B cell (primary cell): ENCODE data around the gene OXCT1. TPM values are rescaled to one million over a fixed set of nuclear protein-coding genes. Genes with fewer than 3 reads are reported as not detected.

Experiments
- ATAC-seq: fragments of 200-7000 bp; cut with Tn5 transposase; one replicate; pipeline ENCODE4 v1.10.0; 2021; ENCODE audit warnings: low read depth, mild to moderate bottlenecking, moderate number of reproducible peaks, moderate library complexity
- CTCF ChIA-PET: fragments of 350-600 bp; sonication (Branson Sonifier 250); formaldehyde crosslinking; loops from one replicate; lab custom pipeline; 2021; ENCODE audit warnings: antibody characterized with exemption, inconsistent platforms; lab: Charles Lee
- POLR2A ChIA-PET: fragments of 350-600 bp; sonication (Branson Sonifier 250); formaldehyde crosslinking; loops from one replicate; lab custom pipeline; 2021; ENCODE audit warnings: antibody characterized with exemption; lab: Charles Lee
- DNase-seq: peaks from one replicate; pipeline ENCODE4 v3.0.0; 2013
- H2AFZ ChIP-seq: 2 replicates; pipeline ENCODE4 v1.6.1; 2012; ENCODE audit warnings: mild to moderate bottlenecking, low read depth, low read length; ENCODE audit not compliant: insufficient read depth, poor library complexity, severe bottlenecking
- H3K27ac ChIP-seq, 2 donors: 1 replicate in 1 of 2; 2 replicates in 1 of 2; pipeline ENCODE4 v1.5.1; 2012 to 2013; ENCODE audit warnings: low read length in 2 of 2, mild to moderate bottlenecking in 2 of 2, moderate library complexity in 1 of 2
- H3K27me3 ChIP-seq, 4 experiments: fragments of 200-600 bp in 1 of 4; sonication (generic) in 1 of 4; replicated peaks in 1 of 4; 1 replicate in 2 of 4; 2 replicates in 2 of 4; pipeline versions ENCODE4 v1.6.1 to v1.7.0; 2013 to 2016; ENCODE audit warnings: low read length in 3 of 4, mild to moderate bottlenecking in 2 of 4, mixed read lengths in 1 of 4, moderate library complexity in 1 of 4; ENCODE audit not compliant: insufficient read depth in 4 of 4, control insufficient read depth in 3 of 4; ENCODE audit errors: control extremely low read depth in 1 of 4
- H3K36me3 ChIP-seq, 2 experiments: replicated peaks in 1 of 2; 1 replicate in 1 of 2; 2 replicates in 1 of 2; pipeline versions ENCODE4 v1.6.1 to v1.7.1; 2013; ENCODE audit warnings: low read length in 1 of 2; ENCODE audit not compliant: insufficient read depth in 2 of 2, control insufficient read depth in 1 of 2; ENCODE audit errors: control extremely low read depth in 1 of 2, extremely low read depth in 1 of 2
- H3K4me1 ChIP-seq, 2 donors: fragments of 200-600 bp in 1 of 2; sonication (generic) in 1 of 2; 1 replicate in 1 of 2; 2 replicates in 1 of 2; pipeline versions ENCODE4 v1.5.1 to v1.6.1; 2013 to 2017; ENCODE audit warnings: low read length in 2 of 2; ENCODE audit not compliant: control insufficient read depth in 2 of 2, insufficient read depth in 2 of 2
- H3K4me2 ChIP-seq: replicated peaks from 2 replicates; pipeline ENCODE3; 2012; ENCODE audit warnings: mild to moderate bottlenecking, low read depth, low read length; ENCODE audit not compliant: poor library complexity, severe bottlenecking
- H3K4me3 ChIP-seq, 5 experiments: fragments of 200-600 bp in 1 of 5; sonication (generic) in 1 of 5; 1 replicate in 3 of 5; 2 replicates in 2 of 5; pipeline versions ENCODE4 v1.5.1 to v1.7.0; 2011 to 2016; ENCODE audit warnings: low read length in 4 of 5, mild to moderate bottlenecking in 4 of 5, low read depth in 2 of 5, control low read depth in 1 of 5, moderate library complexity in 1 of 5; ENCODE audit not compliant: insufficient read depth in 1 of 5; ENCODE audit errors: control extremely low read depth in 1 of 5, extremely low read depth in 1 of 5
- H3K79me2 ChIP-seq: fragments of 200-600 bp; sonication (generic); one replicate; pipeline ENCODE4 v1.6.0; 2016; ENCODE audit warnings: low read length; ENCODE audit not compliant: control insufficient read depth, insufficient read depth
- H3K9ac ChIP-seq: fragments of 200-600 bp; sonication (generic); 2 replicates; pipeline ENCODE4 v1.6.1; 2017; ENCODE audit warnings: mild to moderate bottlenecking, low read length, moderate library complexity
- H3K9me3 ChIP-seq, 3 donors: one replicate each; pipeline versions ENCODE4 v1.6.1 to v1.7.1; 2013; ENCODE audit warnings: low read length in 2 of 3; ENCODE audit not compliant: control insufficient read depth in 2 of 3, insufficient read depth in 1 of 3; ENCODE audit errors: control extremely low read depth in 1 of 3
- H4K20me1 ChIP-seq: 2 replicates; pipeline ENCODE4 v1.6.0; 2012; ENCODE audit warnings: mild to moderate bottlenecking, low read length; ENCODE audit not compliant: insufficient read depth, control insufficient read depth, poor library complexity, severe bottlenecking
- H3K27ac Mint-ChIP-seq: one replicate; pipeline ENCODE4 v1.8.0; 2021; ENCODE audit warnings: mixed read lengths
- H3K27me3 Mint-ChIP-seq: one replicate; pipeline ENCODE4 v1.8.0; 2021; ENCODE audit warnings: mixed read lengths
- H3K4me1 Mint-ChIP-seq: one replicate; pipeline ENCODE4 v1.8.0; 2021; ENCODE audit warnings: mixed read lengths
- H3K4me3 Mint-ChIP-seq: one replicate; pipeline ENCODE4 v1.8.0; 2021; ENCODE audit warnings: mixed read lengths
- H3K9me3 Mint-ChIP-seq: one replicate; pipeline ENCODE4 v1.8.0; 2022; ENCODE audit warnings: mixed read lengths; ENCODE audit not compliant: insufficient read depth
- CTCF ChIP-seq: fragments of 200-600 bp; IDR thresholded peaks from one replicate; pipeline ENCODE4 v1.8.0; 2022; ENCODE audit warnings: antibody characterized with exemption, mild to moderate bottlenecking
- EZH2 ChIP-seq: IDR thresholded peaks from 2 replicates; pipeline ENCODE4 v1.6.1; 2012; ENCODE audit warnings: borderline replicate concordance, low read depth, mild to moderate bottlenecking, moderate library complexity, low read length; ENCODE audit not compliant: insufficient read depth, poor library complexity, severe bottlenecking
- WGBS: methylation state at CpG from one replicate; pipeline ENCODE4 v1.1.5; 2013; ENCODE audit warnings: missing lambda C conversion rate; ENCODE audit not compliant: insufficient coverage; 5-methylcytosine and 5-hydroxymethylcytosine counted together
- intact Hi-C: fragments of 100-400 bp; cut with micrococcal nuclease; formaldehyde crosslinking; loops from one replicate; pipeline ENCODE4 v1.10.0; 2022
- polyA plus RNA-seq: library from polyadenylated mRNA; depleted of rRNA; stranded (reverse); fragments of >200 nt; gene quantifications from 2 replicates; pipeline ENCODE4 v1.2.3, GENCODE V29; 2012
- total RNA-seq, 2 donors: library from RNA; stranded (reverse); fragments of 120-200 nt in 1 of 2; gene quantifications; 1 replicate in 1 of 2; 2 replicates in 1 of 2; pipeline versions ENCODE4 v1.2.3 to v1.2.4, GENCODE V29; 2013 to 2022

Gene OXCT1
- total and polyA plus RNA-seq, 2 donors (not counting 1 experiment from before 2014, with no cell fraction given), result 11.0 to 35.6 TPM

GRCh38 chr5:41903892-41904799 lies 33.9 kb upstream of the OXCT1 start, which contains the start of gene RIMOC1:
Gene RIMOC1, plus strand, starts transcription at chr5:41904344. Its CDS starts 24 bp downstream, at chr5:41904368.
- H3K9me3 ChIP-seq, result no peaks in the 10 kb centered on the region

More at GRCh38 chr5:41903892-41904799, 33.9 kb upstream of the OXCT1 start, which contains the start of gene RIMOC1:
- DNase-seq (peak; percentile 98), ATAC-seq (peak; percentile 89)
- peaks cover 15 to 17% of the 10 kb centered on the region in 2 donors for H3K4me1 ChIP-seq
- peak within 1 kb of the TSS; percentile 94 for H3K9ac ChIP-seq
- peaks cover 6% of the 10 kb centered on the region for H4K20me1 ChIP-seq
- peak within 1 kb of the TSS; percentile 96 for H3K4me3 Mint-ChIP-seq
- peaks cover 44% of the 10 kb centered on the region for H3K79me2 ChIP-seq
- peaks cover 0 to 20% of the 10 kb centered on the region in 2 experiments for H3K36me3 ChIP-seq
- H3K27me3 ChIP-seq, result peaks cover 0 to 3% (median 1%) of the 10 kb centered on the region in 4 experiments
- H3K4me3 ChIP-seq, result peak within 1 kb of the TSS; percentile 34 to 90 (median 80)
- peaks cover 8% of the 10 kb centered on the region for H3K27me3 Mint-ChIP-seq
- H2AFZ ChIP-seq, result peak within 1 kb of the TSS; percentile 87
- CTCF ChIA-PET, result interaction anchor here (0.9 to 2.6 kb wide), 8 partner anchors 21 to 752 kb away, joined by 3 to 10 read pairs (median 4); partner anchors contain the start of gene FBXO4
- TF ChIP-seq CTCF, result no peak
- TF ChIP-seq EZH2, result no peak
- no peaks in the 10 kb centered on the region for H3K9me3 Mint-ChIP-seq
- H3K27ac ChIP-seq, result peak within 1 kb of the TSS; percentile 89 to 98
- H3K27ac Mint-ChIP-seq, result peak within 1 kb of the TSS; percentile 98
- intact Hi-C loops, result loop anchor here (1.0 to 5.0 kb wide), 7 partner anchors 21 to 1579 kb away; partner anchors contain the start of genes FBXO4, OXCT1, RPL37 and TMEM267
- peak within 1 kb of the TSS; percentile 81 for H3K4me2 ChIP-seq
- WGBS, result under 1% methylated on average over 47 of the region's 55 CpGs
- H3K4me1 Mint-ChIP-seq, result peaks cover 34% of the 10 kb centered on the region
- POLR2A ChIA-PET, result interaction anchor here (0.8 to 2.6 kb wide), 6 partner anchors 21 to 1580 kb away, joined by 3 to 15 read pairs (median 6); partner anchors contain the start of genes FBXO4, OXCT1 and TMEM267
